IgD-negative memory B cell (primary cell): ENCODE measurements around the gene ADGB. TPM values are rescaled to one million over a fixed set of nuclear protein-coding genes. Genes with fewer than 3 reads are reported as not detected.

Experiments
- H3K27ac Mint-ChIP-seq, 3 donors: one replicate each; pipeline ENCODE4 v1.8.0; 2020 to 2022; ENCODE audit warnings: mild to moderate bottlenecking in 3 of 3, mixed read lengths in 3 of 3, moderate library complexity in 1 of 3
- H3K27me3 Mint-ChIP-seq: one replicate; pipeline ENCODE4 v1.8.0; 2021; ENCODE audit warnings: mixed read lengths
- H3K36me3 Mint-ChIP-seq: one replicate; pipeline ENCODE4 v1.8.0; 2020; ENCODE audit warnings: mild to moderate bottlenecking, mixed read lengths
- H3K4me1 Mint-ChIP-seq, 3 donors: one replicate each; pipeline ENCODE4 v1.8.0; 2020 to 2022; ENCODE audit warnings: mixed read lengths in 3 of 3, mild to moderate bottlenecking in 1 of 3
- H3K4me3 Mint-ChIP-seq, 4 donors: one replicate each; pipeline ENCODE4 v1.8.0; 2020 to 2022; ENCODE audit warnings: mild to moderate bottlenecking in 4 of 4, mixed read lengths in 4 of 4, moderate library complexity in 3 of 4
- H3K9me3 Mint-ChIP-seq, 3 donors: one replicate each; pipeline ENCODE4 v1.8.0; 2020 to 2021; ENCODE audit warnings: mixed read lengths in 3 of 3, mild to moderate bottlenecking in 1 of 3
- polyA plus RNA-seq: library from polyadenylated mRNA; unstranded; fragments of 300-500 nt; fragmentation: Illumina TruSeq; gene quantifications from one replicate; pipeline ENCODE4 v1.2.3, GENCODE V29; 2021

The ADGB gene
- polyA plus RNA-seq, 1 donor from 2014 or later: not detected

GRCh38 chr6:146594495-146594894, 4.3 kb upstream of the ADGB start:
- Mint-ChIP-seq H3K4me1 (peaks cover 0 to 5% (median 0%) of the 10 kb centered on the region in 3 donors), H3K36me3 (no peaks in the 10 kb centered on the region), H3K9me3 (no peaks in the 10 kb centered on the region), H3K4me3 (no peak overlapping the region), H3K27ac (no peak overlapping the region), H3K27me3 (peaks cover 5% of the 10 kb centered on the region)

GRCh38 chr6:146595972-146596731, 2.6 kb upstream of the ADGB start:
- Mint-ChIP-seq H3K4me3 (no peak overlapping the region), H3K36me3 (no peaks in the 10 kb centered on the region), H3K27me3 (peaks cover 5% of the 10 kb centered on the region), H3K27ac (no peak overlapping the region), H3K9me3 (peaks cover 0 to 2% (median 0%) of the 10 kb centered on the region in 3 donors), H3K4me1 (peaks cover 0 to 5% (median 0%) of the 10 kb centered on the region in 3 donors)

GRCh38 chr6:146601352-146601751, 2.6 kb downstream of the ADGB start:
- H3K36me3 Mint-ChIP-seq: no peaks in the 10 kb centered on the region
- no peak overlapping the region for H3K27ac Mint-ChIP-seq
- H3K27me3 Mint-ChIP-seq: peaks cover 5% of the 10 kb centered on the region
- peaks cover 0 to 5% (median 0%) of the 10 kb centered on the region in 3 donors for H3K4me1 Mint-ChIP-seq
- H3K9me3 Mint-ChIP-seq: peaks cover 0 to 2% (median 0%) of the 10 kb centered on the region in 3 donors
- no peak overlapping the region for H3K4me3 Mint-ChIP-seq

DNA sequence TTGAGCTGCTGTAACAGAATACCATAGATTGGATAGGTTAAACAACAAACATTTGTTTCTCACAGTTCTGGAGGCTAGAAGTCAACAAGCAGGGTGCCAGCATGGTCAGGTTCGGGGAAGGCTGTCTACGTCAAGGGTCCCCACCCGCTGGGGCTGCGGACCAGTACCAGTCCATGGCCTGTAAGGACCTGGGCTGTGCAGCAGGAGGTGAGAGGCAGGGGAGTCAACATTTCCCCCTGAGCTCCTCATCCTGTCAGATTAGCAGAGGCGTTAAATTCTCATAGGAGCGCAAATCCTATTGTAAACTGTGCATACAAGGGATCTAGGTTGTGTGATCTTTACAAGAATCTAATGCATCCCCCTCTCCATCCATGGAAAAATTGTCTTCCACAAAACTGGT, 3.8 kb downstream of the ADGB start:
- H3K9me3 Mint-ChIP-seq: peaks cover 0 to 2% (median 0%) of the 10 kb centered on the region in 3 donors
- H3K27ac Mint-ChIP-seq: no peak overlapping the region
- H3K36me3 Mint-ChIP-seq: no peaks in the 10 kb centered on the region
- peaks cover 7% of the 10 kb centered on the region for H3K27me3 Mint-ChIP-seq
- H3K4me1 Mint-ChIP-seq: peaks cover 0 to 5% (median 0%) of the 10 kb centered on the region in 3 donors
- H3K4me3 Mint-ChIP-seq: no peak overlapping the region

DNA sequence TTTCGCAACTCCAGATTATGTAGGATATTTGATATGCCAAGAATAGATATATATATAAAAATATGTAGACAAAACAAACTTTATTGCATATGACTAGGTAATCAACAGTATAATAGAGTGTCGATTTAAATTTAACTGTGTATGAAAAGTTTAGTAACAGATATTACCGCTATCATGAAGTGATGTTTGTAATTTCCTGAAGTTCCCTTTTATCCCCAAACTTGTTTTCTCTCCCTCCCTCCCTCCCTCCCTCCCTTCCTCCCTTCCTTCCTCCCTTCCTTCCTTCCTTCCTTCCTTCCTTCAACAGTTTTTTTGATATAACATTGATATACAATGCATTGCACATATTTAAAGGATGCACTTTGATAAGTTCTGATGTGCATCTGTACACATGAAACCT, 15.2 kb downstream of the ADGB start:
- H3K27me3 Mint-ChIP-seq: no peaks in the 10 kb centered on the region
- peaks cover 0 to 4% (median 1%) of the 10 kb centered on the region in 3 donors for H3K9me3 Mint-ChIP-seq
- H3K4me3 Mint-ChIP-seq: no peak overlapping the region
- no peak overlapping the region for H3K27ac Mint-ChIP-seq
- H3K36me3 Mint-ChIP-seq: no peaks in the 10 kb centered on the region
- peaks cover 0 to 1% (median 0%) of the 10 kb centered on the region in 3 donors for H3K4me1 Mint-ChIP-seq

- Mint-ChIP-seq H3K9me3 (peaks cover 4 to 9% (median 7%) of the 10 kb centered on the region in 3 donors), H3K27ac (no peak overlapping the region)
These were observed 21.9 kb downstream of the ADGB start for GRCh38 chr6:146620655-146621054.

GRCh38 chr6:146628350-146628749, 29.6 kb downstream of the ADGB start:
- H3K27me3 Mint-ChIP-seq: no peaks in the 10 kb centered on the region
- no peak overlapping the region for H3K27ac Mint-ChIP-seq
- peaks cover 2 to 4% (median 2%) of the 10 kb centered on the region in 3 donors for H3K9me3 Mint-ChIP-seq

More at GRCh38 chr6:146620655-146621054, 21.9 kb downstream of the ADGB start:
- Mint-ChIP-seq H3K36me3 (no peaks in the 10 kb centered on the region), H3K4me3 (no peak overlapping the region), H3K4me1 (peaks cover 0 to 1% (median 0%) of the 10 kb centered on the region in 3 donors), H3K27me3 (no peaks in the 10 kb centered on the region)

DNA sequence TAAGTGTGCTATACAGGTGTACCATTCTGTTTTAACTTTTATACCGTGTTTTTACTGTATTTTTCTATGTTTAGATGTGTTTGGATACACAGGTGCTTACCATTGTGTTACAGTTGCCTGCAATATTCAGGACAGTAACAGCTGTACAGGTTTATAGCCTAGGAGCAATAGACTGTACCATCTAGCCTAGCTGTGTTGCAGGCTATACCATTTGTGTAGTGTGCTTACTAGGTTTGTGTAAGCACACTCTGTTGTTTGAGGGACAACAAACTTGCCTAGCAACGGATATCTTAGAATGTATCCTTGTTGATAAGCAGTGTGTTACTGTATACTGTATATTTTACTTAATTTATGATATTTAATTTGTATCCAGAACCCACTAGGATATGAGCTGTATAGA, 35.2 kb downstream of the ADGB start:
- Mint-ChIP-seq H3K27ac (no peak overlapping the region), H3K27me3 (no peaks in the 10 kb centered on the region), H3K4me1 (no peaks in the 10 kb centered on the region), H3K9me3 (peaks cover 0 to 2% (median 2%) of the 10 kb centered on the region in 3 donors), H3K4me3 (no peak overlapping the region), H3K36me3 (peaks cover 2% of the 10 kb centered on the region)

More at GRCh38 chr6:146628350-146628749, 29.6 kb downstream of the ADGB start:
- no peaks in the 10 kb centered on the region for H3K36me3 Mint-ChIP-seq
- H3K4me3 Mint-ChIP-seq: no peak overlapping the region
- H3K4me1 Mint-ChIP-seq: no peaks in the 10 kb centered on the region

DNA sequence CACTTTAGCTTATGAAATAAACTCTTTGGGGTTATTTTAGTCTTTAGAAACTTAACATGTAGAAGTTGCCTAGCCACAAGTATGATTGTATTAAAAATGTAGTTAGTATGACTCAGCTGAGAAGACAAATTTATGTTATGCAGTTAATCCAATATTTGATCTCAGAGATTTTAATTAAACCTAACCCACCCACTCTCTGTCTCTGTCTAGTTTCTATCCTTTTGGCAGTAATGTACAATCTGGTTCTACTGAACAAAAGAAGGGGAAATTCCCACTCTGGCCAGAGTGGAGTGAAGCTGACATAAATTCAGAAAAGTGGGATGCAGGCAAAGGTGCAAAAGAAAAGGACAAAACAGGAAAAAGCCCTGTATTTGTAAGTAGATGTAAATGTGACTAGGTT, 36.4 kb downstream of the ADGB start:
- peaks cover 0 to 2% (median 0%) of the 10 kb centered on the region in 3 donors for H3K9me3 Mint-ChIP-seq
- H3K4me3 Mint-ChIP-seq: no peak overlapping the region
- no peaks in the 10 kb centered on the region for H3K4me1 Mint-ChIP-seq
- peaks cover 2% of the 10 kb centered on the region for H3K36me3 Mint-ChIP-seq
- H3K27me3 Mint-ChIP-seq: no peaks in the 10 kb centered on the region
- no peak overlapping the region for H3K27ac Mint-ChIP-seq

DNA sequence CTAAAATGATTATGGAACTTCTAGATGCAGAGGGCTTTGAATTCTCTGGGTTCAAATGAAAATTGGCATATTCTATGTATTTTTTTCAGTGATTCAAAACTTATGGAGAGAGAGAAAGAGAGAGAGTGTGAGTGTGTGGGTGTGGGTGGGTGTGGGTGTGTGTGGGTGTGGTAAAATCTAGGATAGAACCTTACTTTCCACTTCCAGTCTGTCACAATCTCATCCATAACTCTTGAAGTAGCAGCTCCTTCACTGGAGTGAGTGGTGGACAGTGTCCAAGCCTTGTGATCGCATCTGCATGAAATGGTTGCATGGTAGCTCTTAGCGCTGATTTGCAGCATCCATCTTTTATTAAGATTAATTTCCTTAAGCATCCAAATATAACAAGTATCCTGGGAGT, 37.7 kb downstream of the ADGB start:
- Mint-ChIP-seq H3K4me3 (no peak overlapping the region), H3K4me1 (no peaks in the 10 kb centered on the region), H3K9me3 (no peaks in the 10 kb centered on the region), H3K36me3 (peaks cover 2% of the 10 kb centered on the region), H3K27me3 (no peaks in the 10 kb centered on the region), H3K27ac (no peak overlapping the region)

GRCh38 chr6:146642921-146643320, 44.1 kb downstream of the ADGB start:
- no peak overlapping the region for H3K27ac Mint-ChIP-seq
- H3K9me3 Mint-ChIP-seq: no peaks in the 10 kb centered on the region
- no peaks in the 10 kb centered on the region for H3K27me3 Mint-ChIP-seq
- H3K4me3 Mint-ChIP-seq: no peak overlapping the region
- H3K4me1 Mint-ChIP-seq: no peaks in the 10 kb centered on the region
- no peaks in the 10 kb centered on the region for H3K36me3 Mint-ChIP-seq

GRCh38 chr6:146650799-146651481, 52.2 kb downstream of the ADGB start:
- Mint-ChIP-seq H3K4me3 (no peak overlapping the region), H3K4me1 (no peaks in the 10 kb centered on the region), H3K27me3 (no peaks in the 10 kb centered on the region), H3K9me3 (peaks cover 0 to 3% (median 0%) of the 10 kb centered on the region in 3 donors), H3K27ac (no peak overlapping the region), H3K36me3 (no peaks in the 10 kb centered on the region)

DNA sequence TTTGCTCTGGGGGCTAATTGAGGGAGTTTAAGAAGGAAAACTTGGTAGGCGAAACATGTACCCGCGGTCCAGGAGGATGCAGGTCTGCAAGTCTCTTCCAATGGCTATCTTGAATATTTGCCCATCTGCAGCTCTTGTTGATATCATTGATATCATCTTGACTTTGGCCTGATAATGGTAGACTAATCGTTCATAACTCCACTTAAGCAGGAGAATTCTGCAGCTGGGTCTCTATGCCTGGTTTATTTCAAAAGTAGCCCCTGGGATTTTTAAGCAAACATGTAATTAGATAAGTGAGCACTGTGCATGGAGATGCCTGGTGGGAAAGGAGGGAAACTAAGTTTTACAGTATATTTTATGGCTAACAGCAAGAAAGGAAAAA, 52.7 kb downstream of the ADGB start:
- no peaks in the 10 kb centered on the region for H3K4me1 Mint-ChIP-seq
- no peaks in the 10 kb centered on the region for H3K36me3 Mint-ChIP-seq
- peaks cover 0 to 3% (median 0%) of the 10 kb centered on the region in 3 donors for H3K9me3 Mint-ChIP-seq
- no peak overlapping the region for H3K4me3 Mint-ChIP-seq
- no peak overlapping the region for H3K27ac Mint-ChIP-seq
- no peaks in the 10 kb centered on the region for H3K27me3 Mint-ChIP-seq

DNA sequence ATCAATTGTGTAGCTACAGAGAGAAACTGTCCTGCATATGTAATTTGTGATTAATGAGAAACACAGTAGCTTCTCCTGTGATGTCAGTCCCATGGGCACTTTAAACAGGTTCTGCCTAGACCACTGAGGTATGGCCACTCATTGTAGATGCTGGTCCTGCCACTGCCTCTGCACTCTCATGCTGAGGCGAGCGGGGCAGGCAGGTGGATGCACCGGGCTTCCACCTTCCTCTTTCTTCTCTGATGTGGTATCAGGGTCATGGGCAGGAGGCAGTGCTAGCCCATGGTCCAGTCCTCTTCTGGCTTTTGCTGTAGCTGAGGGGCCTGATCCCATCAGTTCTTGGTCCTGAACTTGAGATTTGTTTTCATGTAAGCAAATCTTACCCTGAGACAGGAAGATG, 58.7 kb downstream of the ADGB start:
- no peak overlapping the region for H3K27ac Mint-ChIP-seq

DNA sequence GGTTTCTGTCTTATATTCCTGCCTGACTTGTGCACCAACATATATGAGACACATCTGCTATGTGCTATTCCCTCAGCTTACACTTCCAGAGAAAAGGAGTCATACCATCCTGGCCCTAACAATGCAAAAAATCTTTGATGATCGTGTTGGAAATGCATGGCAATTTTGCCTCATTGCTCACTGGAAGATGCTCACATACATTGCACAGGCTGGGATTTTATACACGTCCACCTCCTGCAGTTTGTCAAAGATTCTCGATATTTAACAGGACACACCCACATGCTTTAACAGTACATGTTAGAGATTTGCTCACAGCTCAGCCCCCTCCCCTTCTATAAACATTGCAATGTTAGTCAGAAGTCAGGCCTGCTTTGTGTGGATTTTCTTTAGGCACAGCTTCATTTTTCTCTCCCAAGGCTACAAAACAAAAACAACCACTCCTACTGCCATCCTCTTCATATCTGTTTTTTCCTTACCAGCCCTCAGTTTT, 66.1 kb downstream of the ADGB start:
- no peaks in the 10 kb centered on the region for H3K27me3 Mint-ChIP-seq
- H3K4me1 Mint-ChIP-seq: no peaks in the 10 kb centered on the region
- H3K4me3 Mint-ChIP-seq: no peak overlapping the region
- H3K9me3 Mint-ChIP-seq: peaks cover 0 to 5% (median 4%) of the 10 kb centered on the region in 3 donors
- no peaks in the 10 kb centered on the region for H3K36me3 Mint-ChIP-seq
- H3K27ac Mint-ChIP-seq: no peak overlapping the region

More for the DNA sequence above, 58.7 kb downstream of the ADGB start:
- Mint-ChIP-seq H3K27me3 (no peaks in the 10 kb centered on the region), H3K4me3 (no peak overlapping the region), H3K9me3 (peaks cover 0 to 5% (median 4%) of the 10 kb centered on the region in 3 donors), H3K4me1 (no peaks in the 10 kb centered on the region), H3K36me3 (no peaks in the 10 kb centered on the region)
